G401 (cell line): Measurements from ENCODE around the gene PEAK1. TPM values are rescaled to one million over a fixed set of nuclear protein-coding genes. Genes with fewer than 3 reads are reported as not detected.

Experiments used
- DNase-seq: peaks from one replicate; pipeline ENCODE4 v3.0.0-alpha.2; 2015; ENCODE audit warnings: low spot score
- in situ Hi-C: cut with HindIII; loops from 2 replicates; pipeline ENCODE4 v1.10.0; 2016; ENCODE audit warnings: low sequenced_read_pairs, mixed read lengths
- total RNA-seq: library from RNA; depleted of rRNA; stranded (reverse); fragments of >200 nt; shearing (Covaris generic); gene quantifications from 2 replicates; pipeline ENCODE4 v1.2.3, GENCODE V29; 2014; rRNA removed

PEAK1 gene
- total RNA-seq, 1 experiment from 2014 or later, result 14.3 TPM

GRCh38 chr15:77064539-77065308 lies 355.2 kb downstream of the PEAK1 start:
- no peak for DNase-seq

GRCh38 chr15:77064063-77064462 lies 355.8 kb downstream of the PEAK1 start:
- in situ Hi-C loops, result no loop called here
- DNase-seq, result no peak

More at GRCh38 chr15:77064539-77065308, 355.2 kb downstream of the PEAK1 start:
- in situ Hi-C loops, result no loop called here

- in situ Hi-C loops, result no loop called here
- DNase-seq, result no peak
Observed at GRCh38 chr15:77063249-77063648, 356.7 kb downstream of the PEAK1 start.

GRCh38 chr15:77060546-77060945 lies 359.4 kb downstream of the PEAK1 start:
- DNase-seq, result peak; percentile 58
- in situ Hi-C loops, result no loop called here

GRCh38 chr15:77059786-77060361 lies 360.0 kb downstream of the PEAK1 start:
- in situ Hi-C loops, result no loop called here
- DNase-seq, result no peak

- in situ Hi-C loops, result no loop called here
- no peak for DNase-seq
Observed at GRCh38 chr15:77058468-77058867, 361.4 kb downstream of the PEAK1 start.

- in situ Hi-C loops, result no loop called here
- DNase-seq, result no peak
Observed at GRCh38 chr15:77057685-77058084, 362.2 kb downstream of the PEAK1 start.

- DNase-seq, result no peak
- in situ Hi-C loops, result no loop called here
Observed at GRCh38 chr15:77057072-77057471, 362.8 kb downstream of the PEAK1 start.

- in situ Hi-C loops, result no loop called here
- no peak for DNase-seq
Observed at GRCh38 chr15:77053709-77054108, 366.2 kb downstream of the PEAK1 start.

GRCh38 chr15:77052556-77052955 lies 367.3 kb downstream of the PEAK1 start:
- no peak for DNase-seq
- in situ Hi-C loops, result no loop called here

Other genes starting within 250 kb of the PEAK1 start
- gene HMG20A, start 784 bp upstream of the PEAK1 start, total RNA-seq, result 8.6 and 9.8 TPM in 2 replicates
- gene LINGO1, start 212.8 kb upstream of the PEAK1 start, total RNA-seq, result 8.8 and 16.0 TPM in 2 replicates